ENCODE measurements around the gene ATP6V1C2.
"Not testable (repeated sequence)": the region's sequence is repeated elsewhere in the genome, so short reads cannot be mapped to it uniquely, and the experiment has no call there.

Gene ATP6V1C2

DNA sequence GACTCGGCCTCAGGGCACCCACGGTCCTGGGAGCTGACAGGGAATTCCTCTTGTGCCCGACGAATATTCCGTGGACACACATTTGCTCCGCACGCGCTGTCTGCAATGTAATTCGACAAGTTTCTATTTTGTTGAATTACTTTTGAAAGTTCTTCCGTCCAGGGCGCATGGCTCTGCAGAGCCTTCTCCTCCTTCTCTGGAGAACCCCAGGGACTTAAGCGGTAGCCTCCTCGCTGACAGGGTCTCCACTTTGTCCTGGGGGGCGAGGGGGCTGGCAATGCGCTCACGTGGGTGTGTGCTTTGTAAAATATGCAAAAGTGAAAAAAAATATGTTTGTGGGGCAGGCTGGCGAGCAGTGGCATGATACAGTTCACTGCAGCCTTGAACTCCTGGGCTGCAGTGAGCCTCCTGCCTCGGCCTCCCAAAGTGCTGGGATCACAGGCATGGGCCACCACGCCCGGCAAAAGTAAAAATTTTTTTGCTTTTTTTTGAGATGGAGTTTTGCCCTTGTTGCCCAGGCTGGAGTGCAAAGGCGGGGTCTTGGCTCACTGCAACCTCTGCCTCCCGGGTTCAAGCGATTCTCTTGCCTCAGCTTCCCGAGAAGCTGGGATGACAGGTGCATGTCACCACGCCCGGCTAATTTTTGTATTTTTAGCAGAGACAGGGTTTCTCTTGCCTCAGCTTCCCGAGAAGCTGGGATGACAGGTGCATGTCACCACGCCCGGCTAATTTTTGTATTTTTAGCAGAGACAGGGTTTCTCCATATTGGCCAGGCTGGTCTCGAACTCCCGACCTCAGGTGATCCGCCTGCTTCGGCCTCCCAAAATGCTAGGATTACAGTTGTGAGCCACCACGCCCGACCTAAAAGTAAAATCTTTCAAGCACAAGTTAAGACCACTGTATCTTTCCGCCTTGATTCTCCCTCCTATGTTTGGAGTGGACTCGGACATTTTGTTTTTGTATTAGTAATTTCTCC lies 92.0 kb downstream of the ATP6V1C2 start:
- Histone ChIP-seq H3K9ac (ENCODE audit: low read length) (peak overlapping the region; percentile 65), H3K18ac (ENCODE audit: low read depth in 1 of 2, low read length in 2 of 2) (peak overlapping the region; percentile 19 to 85), H3K4ac (ENCODE audit: low read depth in 1 of 2, low read length in 2 of 2) (peak overlapping the region; percentile 35 to 72), H3K27me3 (ENCODE audit: control insufficient read depth in 1 of 2, insufficient read depth in 1 of 2, low read length in 2 of 2) (peaks cover 11 to 13% of the 10 kb centered on the region in 2 experiments), H2AFZ (ENCODE audit: low read depth, low read length) (peak overlapping the region; percentile 48), H4K8ac (ENCODE audit: low read length) (peak overlapping the region; percentile 76), H2BK12ac (ENCODE audit: low read length in 2 of 2) (peak overlapping the region in 1 of 2 experiments; percentile 47), H3K4me1 (ENCODE audit: control insufficient read depth, insufficient read depth, low read depth, low read length) (peaks cover 14% of the 10 kb centered on the region), H3K4me2 (ENCODE audit: low read length, poor library complexity, severe bottlenecking) (peak overlapping the region; percentile 67), H3K4me3 (ENCODE audit: insufficient read depth in 1 of 2, low read depth in 1 of 2, low read length in 2 of 2) (peak overlapping the region; percentile 54 to 77)
- 63% methylated on average over 37 of the region's 37 CpGs for WGBS
- DNase-seq; H2AK5ac ChIP-seq (ENCODE audit: low read length, severe bottlenecking); H2BK120ac ChIP-seq (ENCODE audit: low read depth, low read length); H3K27ac ChIP-seq (ENCODE audit: low read length, poor library complexity, severe bottlenecking); H3K9me3 ChIP-seq (ENCODE audit: control insufficient read depth, low read length); H2BK15ac ChIP-seq (ENCODE audit: low read depth, poor library complexity, severe bottlenecking); H3K14ac ChIP-seq (ENCODE audit: low read length in 2 of 2); H3K36me3 ChIP-seq (ENCODE audit: control insufficient read depth in 1 of 2, insufficient read depth in 2 of 2, low read depth in 1 of 2, low read length in 2 of 2); H3K23ac ChIP-seq (ENCODE audit: low read length in 2 of 2); H3K79me1 ChIP-seq (replicated peaks; ENCODE audit: low read length, poor library complexity, severe bottlenecking); H2BK5ac ChIP-seq (ENCODE audit: low read depth, low read length, poor library complexity, severe bottlenecking); H4K91ac ChIP-seq (ENCODE audit: low read length): not testable (repeated sequence)

DNA sequence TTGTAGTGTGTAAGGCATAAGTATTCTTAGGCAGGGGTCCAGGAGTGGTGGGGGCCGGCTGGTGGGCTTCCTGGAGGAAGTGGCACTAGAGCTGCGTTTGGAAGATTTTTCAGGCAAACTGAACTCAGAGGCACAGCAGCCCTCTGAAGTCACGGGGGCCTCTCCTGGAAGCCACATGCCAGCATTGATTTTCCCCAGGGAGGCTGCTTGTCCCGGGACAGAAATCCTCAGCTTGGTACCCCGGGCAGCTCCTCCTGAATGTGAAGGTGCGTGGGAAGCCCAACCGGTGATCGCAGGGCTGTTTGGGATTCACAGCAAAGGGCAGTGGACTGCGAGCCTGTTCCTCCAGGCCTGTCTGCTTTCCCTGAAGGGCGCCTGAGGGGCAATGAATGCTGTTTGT lies 92.7 kb downstream of the ATP6V1C2 start:
- no peak overlapping the region for H3K4me2 ChIP-seq (ENCODE audit: low read length, poor library complexity, severe bottlenecking)
- peak overlapping the region; percentile 19 to 28 for H3K18ac ChIP-seq (ENCODE audit: low read depth in 1 of 2, low read length in 2 of 2)
- H2BK15ac ChIP-seq (ENCODE audit: low read depth, poor library complexity, severe bottlenecking) = peak overlapping the region; percentile 16
- H4K8ac ChIP-seq (ENCODE audit: low read length) = peak overlapping the region; percentile 94
- H2AFZ ChIP-seq (ENCODE audit: low read depth, low read length) = peak overlapping the region; percentile 90
- peak overlapping the region in 1 of 2 experiments; percentile 35 for H3K4ac ChIP-seq (ENCODE audit: low read depth in 1 of 2, low read length in 2 of 2)
- no peak overlapping the region for H3K23ac ChIP-seq (ENCODE audit: low read length in 2 of 2)
- H3K27me3 ChIP-seq (ENCODE audit: control insufficient read depth in 1 of 2, insufficient read depth in 1 of 2, low read length in 2 of 2) = peaks cover 13 to 18% of the 10 kb centered on the region in 2 experiments
- no peaks in the 10 kb centered on the region for H3K9me3 ChIP-seq (ENCODE audit: control insufficient read depth, low read length)
- no peaks in the 10 kb centered on the region for H3K36me3 ChIP-seq (ENCODE audit: control insufficient read depth in 1 of 2, insufficient read depth in 2 of 2, low read depth in 1 of 2, low read length in 2 of 2)
- H2BK120ac ChIP-seq (ENCODE audit: low read depth, low read length) = no peak overlapping the region
- peak overlapping the region in 1 of 2 experiments; percentile 83 for H2BK12ac ChIP-seq (ENCODE audit: low read length in 2 of 2)
- H3K14ac ChIP-seq (ENCODE audit: low read length in 2 of 2) = no peak overlapping the region
- peak overlapping the region; percentile 22 for H3K9ac ChIP-seq (ENCODE audit: low read length)
- H2AK5ac ChIP-seq (ENCODE audit: low read length, severe bottlenecking) = no peak overlapping the region
- DNase-seq = no peak
- 44% methylated on average over 10 of the region's 10 CpGs for WGBS
- H3K79me1 ChIP-seq (replicated peaks; ENCODE audit: low read length, poor library complexity, severe bottlenecking) = peaks cover 1% of the 10 kb centered on the region
- H2BK5ac ChIP-seq (ENCODE audit: low read depth, low read length, poor library complexity, severe bottlenecking) = no peak overlapping the region
- no peak overlapping the region for H4K91ac ChIP-seq (ENCODE audit: low read length)
- no peak overlapping the region for H3K4me3 ChIP-seq (ENCODE audit: insufficient read depth in 1 of 2, low read depth in 1 of 2, low read length in 2 of 2)
- no peak overlapping the region for H3K27ac ChIP-seq (ENCODE audit: low read length, poor library complexity, severe bottlenecking)
- peaks cover 14% of the 10 kb centered on the region for H3K4me1 ChIP-seq (ENCODE audit: control insufficient read depth, insufficient read depth, low read depth, low read length)

DNA sequence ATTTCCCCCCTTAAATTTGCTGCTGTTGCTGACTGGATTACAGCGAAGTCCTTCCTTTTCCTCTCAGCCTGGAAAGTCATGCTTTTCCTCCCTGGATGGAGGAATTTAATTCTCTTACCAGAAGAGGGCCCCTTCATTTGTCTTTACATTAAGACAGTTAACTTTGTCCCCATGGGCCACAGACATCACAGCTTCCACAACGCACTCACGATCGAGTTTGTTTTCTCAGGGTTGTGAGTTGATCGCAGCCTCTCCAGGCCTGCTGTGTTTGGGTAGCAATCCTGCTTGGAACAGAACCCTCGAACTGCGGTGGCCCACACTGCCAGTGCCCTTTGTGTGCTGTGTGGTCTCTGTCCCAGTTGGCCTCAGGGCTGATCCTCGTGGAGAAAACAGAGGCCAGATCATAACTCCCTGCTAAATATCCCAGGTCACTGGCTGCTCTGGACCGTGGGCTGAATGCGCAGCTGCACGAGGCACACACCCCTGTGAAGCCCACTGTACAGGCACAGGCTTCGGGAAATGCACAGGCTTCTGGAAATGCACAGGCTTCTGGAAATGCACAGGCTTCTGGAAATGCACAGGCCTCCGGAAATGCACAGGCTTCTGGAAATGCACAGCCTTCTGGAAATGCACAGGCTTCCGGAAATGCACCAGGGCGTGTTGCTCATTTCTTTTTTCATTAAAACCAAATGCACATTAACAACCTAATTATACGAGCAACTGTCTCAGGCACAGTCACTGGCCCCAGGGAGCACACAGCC lies 93.3 kb downstream of the ATP6V1C2 start:
- Histone ChIP-seq H3K4me2 (ENCODE audit: low read length, poor library complexity, severe bottlenecking) (no peak overlapping the region), H3K23ac (ENCODE audit: low read length in 2 of 2) (no peak overlapping the region), H2AK5ac (ENCODE audit: low read length, severe bottlenecking) (peak overlapping the region; percentile 18), H3K4ac (ENCODE audit: low read depth in 1 of 2, low read length in 2 of 2) (peak overlapping the region in 1 of 2 experiments; percentile 20), H3K9ac (ENCODE audit: low read length) (peak overlapping the region; percentile 22), H3K4me1 (ENCODE audit: control insufficient read depth, insufficient read depth, low read depth, low read length) (peaks cover 14% of the 10 kb centered on the region), H3K27me3 (ENCODE audit: control insufficient read depth in 1 of 2, insufficient read depth in 1 of 2, low read length in 2 of 2) (peaks cover 17 to 24% of the 10 kb centered on the region in 2 experiments), H3K27ac (ENCODE audit: low read length, poor library complexity, severe bottlenecking) (no peak overlapping the region), H2BK12ac (ENCODE audit: low read length in 2 of 2) (no peak overlapping the region), H4K8ac (ENCODE audit: low read length) (peak overlapping the region; percentile 98), H3K9me3 (ENCODE audit: control insufficient read depth, low read length) (no peaks in the 10 kb centered on the region), H2BK15ac (ENCODE audit: low read depth, poor library complexity, severe bottlenecking) (no peak overlapping the region), H3K4me3 (ENCODE audit: insufficient read depth in 1 of 2, low read depth in 1 of 2, low read length in 2 of 2) (no peak overlapping the region), H3K14ac (ENCODE audit: low read length in 2 of 2) (no peak overlapping the region), H4K91ac (ENCODE audit: low read length) (peak overlapping the region; percentile 82), H2BK120ac (ENCODE audit: low read depth, low read length) (no peak overlapping the region), H2BK5ac (ENCODE audit: low read depth, low read length, poor library complexity, severe bottlenecking) (no peak overlapping the region), H2AFZ (ENCODE audit: low read depth, low read length) (peak overlapping the region; percentile 90), H3K79me1 (replicated peaks; ENCODE audit: low read length, poor library complexity, severe bottlenecking) (peaks cover 1% of the 10 kb centered on the region), H3K36me3 (ENCODE audit: control insufficient read depth in 1 of 2, insufficient read depth in 2 of 2, low read depth in 1 of 2, low read length in 2 of 2) (no peaks in the 10 kb centered on the region), H3K18ac (ENCODE audit: low read depth in 1 of 2, low read length in 2 of 2) (peak overlapping the region in 1 of 2 experiments; percentile 67)
- WGBS = 63% methylated on average over 16 of the region's 16 CpGs
- DNase-seq = no peak

DNA sequence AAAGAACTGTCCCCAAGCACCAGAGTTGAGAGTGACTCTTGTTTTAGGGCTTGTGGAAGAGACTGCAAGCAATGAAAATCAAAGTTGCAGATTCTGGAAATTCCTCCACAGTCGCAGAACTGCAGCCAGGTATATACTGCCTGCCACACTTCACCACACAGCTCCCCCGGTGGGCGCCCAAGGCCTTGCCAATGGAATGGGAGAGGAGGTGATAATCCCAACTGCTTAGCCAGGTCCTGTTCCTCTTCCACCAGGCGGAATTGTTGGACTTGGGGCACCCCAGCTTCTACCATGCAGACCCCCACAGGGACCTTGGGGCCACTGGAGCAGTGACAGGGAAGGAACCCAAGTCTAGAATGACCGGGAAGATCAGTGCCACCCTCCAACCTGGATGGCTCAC lies 96.0 kb downstream of the ATP6V1C2 start:
- Histone ChIP-seq H3K9ac (ENCODE audit: low read length) (no peak overlapping the region), H3K4me3 (ENCODE audit: insufficient read depth in 1 of 2, low read depth in 1 of 2, low read length in 2 of 2) (no peak overlapping the region), H2AFZ (ENCODE audit: low read depth, low read length) (no peak overlapping the region), H2BK5ac (ENCODE audit: low read depth, low read length, poor library complexity, severe bottlenecking) (no peak overlapping the region), H3K9me3 (ENCODE audit: control insufficient read depth, low read length) (no peaks in the 10 kb centered on the region), H2BK120ac (ENCODE audit: low read depth, low read length) (no peak overlapping the region), H3K4me2 (ENCODE audit: low read length, poor library complexity, severe bottlenecking) (no peak overlapping the region), H3K27me3 (ENCODE audit: control insufficient read depth in 1 of 2, insufficient read depth in 1 of 2, low read length in 2 of 2) (peaks cover 32 to 41% of the 10 kb centered on the region in 2 experiments), H3K36me3 (ENCODE audit: control insufficient read depth in 1 of 2, insufficient read depth in 2 of 2, low read depth in 1 of 2, low read length in 2 of 2) (no peaks in the 10 kb centered on the region), H3K23ac (ENCODE audit: low read length in 2 of 2) (no peak overlapping the region), H2BK12ac (ENCODE audit: low read length in 2 of 2) (no peak overlapping the region), H3K79me1 (replicated peaks; ENCODE audit: low read length, poor library complexity, severe bottlenecking) (peaks cover 1% of the 10 kb centered on the region), H2BK15ac (ENCODE audit: low read depth, poor library complexity, severe bottlenecking) (no peak overlapping the region), H4K8ac (ENCODE audit: low read length) (no peak overlapping the region), H3K14ac (ENCODE audit: low read length in 2 of 2) (no peak overlapping the region), H3K18ac (ENCODE audit: low read depth in 1 of 2, low read length in 2 of 2) (no peak overlapping the region), H2AK5ac (ENCODE audit: low read length, severe bottlenecking) (no peak overlapping the region), H4K91ac (ENCODE audit: low read length) (no peak overlapping the region), H3K4me1 (ENCODE audit: control insufficient read depth, insufficient read depth, low read depth, low read length) (peaks cover 9% of the 10 kb centered on the region), H3K4ac (ENCODE audit: low read depth in 1 of 2, low read length in 2 of 2) (no peak overlapping the region), H3K27ac (ENCODE audit: low read length, poor library complexity, severe bottlenecking) (no peak overlapping the region)
- WGBS = 39% methylated on average over 5 of the region's 5 CpGs
- DNase-seq = no peak
